H1 (cell line): Measurements from ENCODE around the gene RAB3B. TPM values are rescaled to one million over a fixed set of nuclear protein-coding genes. Genes with fewer than 3 reads are reported as not detected.

ENCODE experiments used
- CTCF ChIA-PET: fragments of 300-600 bp; sonication (Branson Sonifier 250); formaldehyde crosslinking; loops from one replicate; lab custom pipeline; 2021; ENCODE audit not compliant: partially characterized antibody; lab: Charles Lee
- POLR2A ChIA-PET: fragments of 300-600 bp; sonication (Branson Sonifier 250); formaldehyde crosslinking; loops from one replicate; lab custom pipeline; 2021; ENCODE audit warnings: inconsistent platforms; ENCODE audit not compliant: partially characterized antibody; lab: Charles Lee
- DNase-seq, 2 experiments: peaks; one replicate each; pipeline versions ENCODE4 v3.0.0 to v3.0.0-alpha.2; 2010 to 2022; ENCODE audit warnings: low spot score in 2 of 2, low read depth in 1 of 2, mixed read lengths in 1 of 2
- FAIRE-seq: peaks from 2 replicates; lab custom pipeline; 2011; peaks lifted over from hg19 to GRCh38; lab: Jason Lieb, UNC
- H2AFZ ChIP-seq: 2 replicates; pipeline ENCODE4 v1.8.1; 2012; ENCODE audit warnings: low read length, inconsistent platforms
- H2AK5ac ChIP-seq: 2 replicates; pipeline ENCODE4 v1.6.1; 2013; ENCODE audit warnings: low read depth, low read length
- H2BK120ac ChIP-seq: replicated peaks from 2 replicates; pipeline ENCODE3; 2013; ENCODE audit warnings: low read depth, low read length, inconsistent platforms
- H2BK12ac ChIP-seq: 2 replicates; pipeline ENCODE4 v1.6.1; 2013; ENCODE audit warnings: low read depth, low read length
- H2BK15ac ChIP-seq: 2 replicates; pipeline ENCODE4 v1.6.1; 2013; ENCODE audit warnings: low read length
- H2BK20ac ChIP-seq: 2 replicates; pipeline ENCODE4 v1.6.1; 2013; ENCODE audit warnings: low read length
- H2BK5ac ChIP-seq: 2 replicates; pipeline ENCODE4 v1.6.1; 2013; ENCODE audit warnings: low read depth, low read length
- H3K14ac ChIP-seq: 2 replicates; pipeline ENCODE4 v1.6.1; 2013; ENCODE audit warnings: inconsistent platforms; ENCODE audit not compliant: insufficient read length
- H3K18ac ChIP-seq: 2 replicates; pipeline ENCODE4 v1.6.1; 2013; ENCODE audit warnings: low read length; ENCODE audit errors: extremely low read depth
- H3K23ac ChIP-seq: 2 replicates; pipeline ENCODE4 v1.6.1; 2013; ENCODE audit warnings: inconsistent platforms; ENCODE audit not compliant: insufficient read length
- H3K23me2 ChIP-seq: 2 replicates; pipeline ENCODE4 v1.6.1; 2013; ENCODE audit warnings: low read depth, low read length
- H3K27ac ChIP-seq: 2 replicates; pipeline ENCODE4 v1.6.1; 2011; ENCODE audit warnings: low read depth, low read length, inconsistent platforms
- H3K27me3 ChIP-seq, 4 experiments: replicated peaks in 1 of 4; 1 replicate in 1 of 4; 2 replicates in 3 of 4; pipeline versions ENCODE4 v1.6.1 to v1.8.1; 2011 to 2013; ENCODE audit warnings: low read length in 3 of 4, mild to moderate bottlenecking in 3 of 4, inconsistent platforms in 2 of 4, mixed read lengths in 2 of 4, moderate library complexity in 1 of 4; ENCODE audit not compliant: control insufficient read depth in 3 of 4, insufficient read depth in 3 of 4; ENCODE audit errors: extremely low read depth in 1 of 4
- H3K36me3 ChIP-seq, 4 experiments: 2 replicates each; pipeline versions ENCODE4 v1.6.1 to v1.8.1; 2011 to 2013; ENCODE audit warnings: mild to moderate bottlenecking in 4 of 4, low read length in 3 of 4, moderate library complexity in 2 of 4, control low read depth in 1 of 4, inconsistent platforms in 1 of 4; ENCODE audit not compliant: insufficient read depth in 4 of 4, control insufficient read depth in 2 of 4
- H3K4ac ChIP-seq: replicated peaks from 2 replicates; pipeline ENCODE3; 2013; ENCODE audit warnings: low read length, low read depth, mixed read lengths, inconsistent platforms; ENCODE audit not compliant: insufficient read length
- H3K4me1 ChIP-seq, 4 experiments: replicated peaks in 1 of 4; 1 replicate in 1 of 4; 2 replicates in 3 of 4; pipeline versions ENCODE4 v1.6.1 to v1.8.1; 2011 to 2013; ENCODE audit warnings: low read length in 3 of 4, inconsistent platforms in 2 of 4, mixed read lengths in 1 of 4; ENCODE audit not compliant: insufficient read depth in 4 of 4, control insufficient read depth in 3 of 4
- H3K4me2 ChIP-seq, 2 experiments: 2 replicates each; pipeline versions ENCODE4 v1.6.1 to v1.8.1; 2011 to 2013; ENCODE audit warnings: low read depth in 2 of 2, low read length in 2 of 2, control low read depth in 1 of 2, inconsistent platforms in 1 of 2, mild to moderate bottlenecking in 1 of 2; ENCODE audit not compliant: insufficient read depth in 1 of 2
- H3K4me3 ChIP-seq, 4 experiments: fragments of 200-600, 300-600 bp in 1 of 4; sonication (generic), shearing (Covaris generic), sonication (Bioruptor Twin) in 1 of 4; 2 replicates each; pipeline versions ENCODE4 v1.5.1 to v1.8.1; 2011 to 2016; ENCODE audit warnings: low read length in 4 of 4, low read depth in 3 of 4, control low read depth in 2 of 4, inconsistent platforms in 2 of 4, mild to moderate bottlenecking in 2 of 4, mixed read lengths in 1 of 4, moderate library complexity in 1 of 4; ENCODE audit not compliant: insufficient read depth in 2 of 4; ENCODE audit errors: extremely low read depth in 1 of 4
- H3K56ac ChIP-seq: replicated peaks from 2 replicates; pipeline ENCODE3; 2013; ENCODE audit warnings: low read depth, mild to moderate bottlenecking, mixed read lengths, low read length, inconsistent platforms; ENCODE audit not compliant: insufficient read length
- H3K79me1 ChIP-seq: 2 replicates; pipeline ENCODE4 v1.6.1; 2013; ENCODE audit warnings: low read depth, low read length, control low read depth
- H3K79me2 ChIP-seq, 2 experiments: 2 replicates each; pipeline versions ENCODE4 v1.6.1 to v1.8.1; 2012 to 2013; ENCODE audit warnings: low read length in 2 of 2, mild to moderate bottlenecking in 2 of 2, inconsistent platforms in 1 of 2; ENCODE audit not compliant: insufficient read depth in 2 of 2, control insufficient read depth in 1 of 2
- H3K9ac ChIP-seq, 4 experiments: replicated peaks in 1 of 4; 1 replicate in 1 of 4; 2 replicates in 3 of 4; pipeline versions ENCODE4 v1.6.1 to v1.8.1; 2011 to 2013; ENCODE audit warnings: low read depth in 3 of 4, low read length in 3 of 4, control low read depth in 2 of 4, mild to moderate bottlenecking in 2 of 4, moderate library complexity in 2 of 4, inconsistent platforms in 1 of 4; ENCODE audit errors: extremely low read depth in 1 of 4
- H3K9me3 ChIP-seq, 2 experiments: 2 replicates each; pipeline versions ENCODE4 v1.6.1 to v1.8.1; 2012 to 2013; ENCODE audit warnings: mild to moderate bottlenecking in 2 of 2, moderate library complexity in 2 of 2, control low read depth in 1 of 2, inconsistent platforms in 1 of 2, low read depth in 1 of 2, low read length in 1 of 2, mixed read lengths in 1 of 2; ENCODE audit not compliant: insufficient read depth in 2 of 2
- H4K20me1 ChIP-seq, 2 experiments: replicated peaks in 1 of 2; 2 replicates each; pipeline versions ENCODE3 to v1.8.1; 2011 to 2013; ENCODE audit warnings: inconsistent platforms in 2 of 2, low read length in 2 of 2, mild to moderate bottlenecking in 1 of 2; ENCODE audit not compliant: insufficient read depth in 2 of 2, control insufficient read depth in 1 of 2
- H4K5ac ChIP-seq: 2 replicates; pipeline ENCODE4 v1.6.1; 2013; ENCODE audit warnings: low read length, low read depth, mixed read lengths, inconsistent platforms; ENCODE audit not compliant: insufficient read length
- H4K8ac ChIP-seq: 2 replicates; pipeline ENCODE4 v1.8.0; 2013; ENCODE audit warnings: mild to moderate bottlenecking, moderate library complexity, low read length, inconsistent platforms; ENCODE audit not compliant: insufficient read depth; ENCODE audit errors: extremely low read depth
- H4K91ac ChIP-seq: replicated peaks from 2 replicates; pipeline ENCODE3; 2013; ENCODE audit warnings: low read length, mixed read lengths, inconsistent platforms; ENCODE audit not compliant: insufficient read length
- CBX5 ChIP-seq: fragments of 300-800, 300-1000 bp; sonication (generic); IDR thresholded peaks from 2 replicates; pipeline ENCODE4 v1.7.1; 2016; ENCODE audit warnings: antibody characterized with exemption, low read length, low read depth
- CREB1 ChIP-seq: IDR thresholded peaks from 2 replicates; pipeline ENCODE4 v1.6.1; 2012; ENCODE audit warnings: inconsistent platforms
- JUND ChIP-seq: IDR thresholded peaks from 2 replicates; pipeline ENCODE4 v1.6.1; 2011; ENCODE audit warnings: mild to moderate bottlenecking, improper control_type of control experiment, low read length
- MAFK ChIP-seq: IDR thresholded peaks from 2 replicates; pipeline ENCODE4 v1.6.1; 2012; ENCODE audit warnings: low read depth, mild to moderate bottlenecking, improper control_type of control experiment, low read length
- SIX5 ChIP-seq: IDR thresholded peaks from 2 replicates; pipeline ENCODE4 v1.6.1; 2011; ENCODE audit warnings: mild to moderate bottlenecking, low read depth, low read length
- TAF1 ChIP-seq: IDR thresholded peaks from 2 replicates; pipeline ENCODE4 v1.6.1; 2011; ENCODE audit warnings: mild to moderate bottlenecking, low read depth, low read length
- YY1 ChIP-seq: IDR thresholded peaks from 2 replicates; pipeline ENCODE4 v1.6.1; 2011; ENCODE audit warnings: low read depth, mild to moderate bottlenecking, low read length
- polyA plus RNA-seq, 7 experiments: library from polyadenylated mRNA; depleted of rRNA in 3 of 7; stranded (reverse) in 5 of 7; unstranded in 2 of 7; fragments of >200 nt in 5 of 7; fragments of 200-250 nt in 2 of 7; gene quantifications; 1 replicate in 5 of 7; 2 replicates in 1 of 7; 4 replicates in 1 of 7; pipeline versions ENCODE4 v1.2.1 to v1.2.3, GENCODE V29; 2011 to 2013; ENCODE audit warnings: missing spikeins in 2 of 7, mixed read lengths in 2 of 7
- total RNA-seq: library from RNA; stranded (reverse); fragmentation: NEBNext Ultra II Directional; extraction: Animal tissue kit (Norgen Biotek cat#: 25700); gene quantifications from 2 replicates; pipeline ENCODE4 v1.2.1, GENCODE V29; 2021
- TF ChIP-seq, protein P1 (sequence below): IDR thresholded peaks from 2 replicates; pipeline ENCODE4 v1.6.1; 2012; ENCODE audit warnings: inconsistent platforms

RAB3B gene
- total and polyA plus RNA-seq, 2 of the 8 experiments (the other 6 are each of a cell fraction or from before 2014, with no cell fraction given): 12.5 to 36.8 TPM

DNA sequence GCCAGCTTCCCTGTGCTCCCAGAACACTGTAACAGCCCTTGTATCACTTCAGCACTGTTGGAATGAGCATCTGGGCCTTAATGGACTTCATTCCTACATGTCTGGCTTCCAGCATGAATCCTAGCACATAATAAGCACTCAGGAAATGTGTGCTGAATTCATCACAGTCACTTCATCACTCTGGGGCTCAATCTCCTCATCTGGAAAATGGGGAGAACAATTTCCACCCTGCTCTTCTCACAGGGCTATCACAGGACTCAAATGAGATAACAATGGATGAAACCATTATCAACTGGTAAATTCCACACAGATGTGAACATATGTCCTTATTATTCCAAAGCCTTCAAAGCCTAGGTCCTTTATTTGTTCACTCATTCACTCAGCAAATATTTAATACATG lies 12.4 kb downstream of the RAB3B start:
- DNase-seq: no peak
- Histone ChIP-seq H3K9me3 (no peaks in the 10 kb centered on the region), H3K18ac (no peak overlapping the region), H4K5ac (no peak overlapping the region), H3K9ac (no peak overlapping the region), H3K4me2 (no peak overlapping the region), H3K36me3 (peaks cover 7 to 57% (median 25%) of the 10 kb centered on the region in 4 experiments), H4K91ac (no peak overlapping the region), H2BK120ac (no peak overlapping the region), H3K4ac (no peak overlapping the region), H2BK15ac (no peak overlapping the region), H3K27me3 (no peaks in the 10 kb centered on the region), H2AFZ (no peak overlapping the region), H3K79me1 (no peaks in the 10 kb centered on the region), H3K4me1 (no peaks in the 10 kb centered on the region), H4K20me1 (no peaks in the 10 kb centered on the region), H3K23ac (no peak overlapping the region), H3K27ac (no peak overlapping the region), H3K14ac (no peak overlapping the region), H2BK5ac (no peak overlapping the region), H3K4me3 (no peak overlapping the region), H3K79me2 (no peaks in the 10 kb centered on the region), H2BK20ac (no peak overlapping the region), H3K23me2 (no peaks in the 10 kb centered on the region), H4K8ac (no peak overlapping the region), H2AK5ac (no peak overlapping the region), H2BK12ac (no peak overlapping the region), H3K56ac (no peak overlapping the region)
- FAIRE-seq: no peak
- TF ChIP-seq TAF1 (no peak), CBX5 (no peak), JUND (no peak), YY1 (no peak), MAFK (no peak), CREB1 (no peak), SIX5 (no peak)
- TF ChIP-seq, protein P1, sequence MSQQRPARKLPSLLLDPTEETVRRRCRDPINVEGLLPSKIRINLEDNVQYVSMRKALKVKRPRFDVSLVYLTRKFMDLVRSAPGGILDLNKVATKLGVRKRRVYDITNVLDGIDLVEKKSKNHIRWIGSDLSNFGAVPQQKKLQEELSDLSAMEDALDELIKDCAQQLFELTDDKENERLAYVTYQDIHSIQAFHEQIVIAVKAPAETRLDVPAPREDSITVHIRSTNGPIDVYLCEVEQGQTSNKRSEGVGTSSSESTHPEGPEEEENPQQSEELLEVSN: no peak
- POLR2A ChIA-PET: interaction anchor here (1.1 to 1.6 kb wide), 2 partner anchors 10 to 12 kb away, joined by 3 to 5 read pairs; no protein-coding TSS in a partner anchor
- CTCF ChIA-PET: no interaction called here
